GM19193 (cell line): ENCODE results near the gene PSORS1C1.

ENCODE experiments used
- POLR2A ChIP-seq: IDR thresholded peaks from 4 replicates; pipeline ENCODE4 v1.6.1; 2011; ENCODE audit not compliant: insufficient read depth, insufficient read length; ENCODE audit errors: extremely low read depth

The PSORS1C1 gene, protein sequence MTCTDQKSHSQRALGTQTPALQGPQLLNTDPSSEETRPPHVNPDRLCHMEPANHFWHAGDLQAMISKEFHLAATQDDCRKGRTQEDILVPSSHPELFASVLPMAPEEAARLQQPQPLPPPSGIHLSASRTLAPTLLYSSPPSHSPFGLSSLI

DNA sequence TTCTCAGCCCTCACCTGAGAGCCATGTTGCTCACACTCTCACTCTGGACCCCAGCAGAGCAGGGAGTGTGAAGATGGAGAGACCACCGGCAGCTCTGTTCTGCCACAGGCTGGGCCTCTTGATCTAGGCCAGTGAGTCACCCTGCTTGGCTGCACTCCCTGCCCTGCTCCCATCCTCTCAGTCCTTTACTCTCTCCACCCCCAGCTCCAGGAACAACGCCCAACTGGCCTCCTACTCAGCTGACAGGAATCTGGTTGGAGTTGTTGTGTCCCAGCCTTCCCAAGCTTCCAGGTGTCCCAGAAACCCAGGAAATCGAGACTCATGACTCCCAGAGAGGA, at the start of gene PSORS1C1:
PSORS1C1 (plus strand) TSS at position 260 of the 338 bp plus-strand sequence. CDS start 14,833 bp downstream, outside the sequence.
- TF ChIP-seq POLR2A: no peak

DNA sequence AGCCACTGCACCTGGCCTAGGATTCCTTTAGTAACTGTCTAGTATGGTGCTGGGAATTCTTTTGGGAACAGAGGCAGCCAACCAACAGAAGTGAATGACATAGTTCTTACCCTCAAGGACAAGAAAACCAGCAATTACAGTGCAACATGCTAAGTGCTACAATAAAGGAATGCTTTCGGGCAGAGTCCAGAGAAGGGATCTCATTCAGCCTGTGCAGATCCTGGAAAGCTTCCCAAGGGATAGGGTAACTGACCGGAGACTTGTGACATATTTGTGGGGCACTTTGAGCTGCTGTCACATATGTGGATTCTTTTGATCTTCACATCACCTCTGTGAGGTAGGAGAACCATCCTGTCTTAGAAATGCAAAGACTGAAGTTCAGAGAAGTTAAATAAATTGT, 49.0 kb upstream of the PSORS1C1 start:
- no peak for TF ChIP-seq POLR2A

DNA sequence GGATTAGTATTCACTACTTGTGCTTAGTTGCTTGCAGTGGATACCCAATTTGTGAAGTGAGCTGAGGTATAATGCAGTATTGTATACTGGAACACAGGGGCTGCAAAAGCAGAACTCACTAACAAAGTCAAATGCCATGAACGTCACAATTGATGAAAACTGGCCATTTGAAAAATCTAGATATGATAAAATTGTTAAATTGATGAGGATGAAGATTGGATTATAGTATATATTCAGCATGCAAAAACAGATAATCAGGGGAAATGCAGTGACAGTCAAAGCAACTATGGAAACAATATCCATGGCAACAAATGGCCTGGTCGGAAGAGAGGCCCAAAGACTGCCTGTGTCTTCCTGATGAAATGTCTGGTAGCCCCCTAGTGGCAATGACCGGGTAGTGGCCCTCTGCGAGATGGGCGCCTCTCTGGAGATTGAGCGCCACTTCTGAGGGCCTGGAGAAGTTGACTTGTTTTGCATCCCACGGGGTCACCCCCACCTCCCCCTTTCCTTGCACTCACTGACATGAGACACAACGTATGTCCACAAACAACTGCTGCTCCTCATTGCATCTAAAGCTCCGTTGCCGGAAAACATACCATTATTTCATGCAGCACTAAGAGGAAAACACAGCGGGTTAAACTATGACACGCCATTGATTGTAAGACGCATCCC, 45.8 kb upstream of the PSORS1C1 start:
- TF ChIP-seq POLR2A: no peak

DNA sequence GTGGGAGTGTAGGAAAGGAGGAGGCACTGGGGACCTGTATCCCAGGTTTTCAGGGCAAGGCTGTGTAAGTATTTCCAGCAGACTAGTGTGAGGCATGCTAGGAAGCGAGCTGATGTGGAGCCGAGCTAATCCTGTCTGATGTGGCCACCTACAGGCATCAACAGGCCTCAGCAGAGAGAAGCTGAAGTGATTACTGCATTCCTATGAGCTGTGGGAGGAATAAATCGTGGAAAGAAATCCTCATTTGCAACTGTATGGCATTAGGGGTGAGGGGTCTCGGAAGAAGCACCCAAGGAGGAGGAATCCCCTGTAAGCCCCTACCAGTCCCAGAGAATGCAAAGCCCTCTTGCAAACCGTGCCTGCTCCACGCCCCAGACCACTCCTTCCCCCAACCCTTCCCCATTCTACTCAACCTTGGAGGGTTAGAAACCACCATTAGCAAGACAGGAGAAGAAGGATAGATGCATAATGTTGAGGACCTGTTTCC, 43.8 kb upstream of the PSORS1C1 start:
- TF ChIP-seq POLR2A: no peak

DNA sequence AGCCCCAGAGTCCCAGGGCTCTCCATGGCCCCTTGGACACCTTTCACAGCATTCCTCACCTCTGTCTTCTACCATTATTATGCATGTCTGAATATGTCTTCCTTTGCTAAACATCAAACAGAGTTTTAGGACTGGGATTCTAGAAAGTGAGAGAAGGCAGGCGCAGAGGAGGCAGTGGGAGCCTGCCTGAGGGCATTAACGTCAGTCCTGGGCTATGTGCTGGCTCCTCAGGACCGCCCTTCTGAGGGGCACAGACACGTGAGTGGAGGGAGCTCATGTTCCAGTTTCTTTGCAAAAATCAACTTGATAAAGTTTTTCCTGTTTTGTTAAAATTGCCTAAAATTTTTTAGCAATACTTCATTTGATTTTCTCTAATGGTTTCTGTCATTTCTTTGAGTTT, 40.2 kb upstream of the PSORS1C1 start:
- TF ChIP-seq POLR2A: no peak

DNA sequence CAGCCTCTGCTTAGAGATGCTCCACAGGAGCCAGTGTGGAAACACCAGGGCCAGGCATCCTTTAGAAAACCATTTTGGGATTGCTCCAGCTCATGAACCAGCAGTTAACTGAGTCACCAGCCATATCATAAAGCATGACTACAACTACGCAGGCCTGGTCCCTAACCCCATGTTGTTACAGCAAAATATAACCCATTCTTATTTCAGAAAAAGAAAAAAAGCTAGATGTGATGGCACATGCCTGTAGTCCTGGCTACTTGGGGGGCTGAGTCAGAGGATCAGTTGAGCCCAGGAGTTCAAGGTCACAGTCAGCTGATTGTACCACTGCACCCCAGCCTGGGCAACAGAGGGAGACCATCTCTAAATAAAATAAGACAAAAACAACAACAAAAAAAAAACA, 39.1 kb upstream of the PSORS1C1 start:
- TF ChIP-seq POLR2A: no peak

DNA sequence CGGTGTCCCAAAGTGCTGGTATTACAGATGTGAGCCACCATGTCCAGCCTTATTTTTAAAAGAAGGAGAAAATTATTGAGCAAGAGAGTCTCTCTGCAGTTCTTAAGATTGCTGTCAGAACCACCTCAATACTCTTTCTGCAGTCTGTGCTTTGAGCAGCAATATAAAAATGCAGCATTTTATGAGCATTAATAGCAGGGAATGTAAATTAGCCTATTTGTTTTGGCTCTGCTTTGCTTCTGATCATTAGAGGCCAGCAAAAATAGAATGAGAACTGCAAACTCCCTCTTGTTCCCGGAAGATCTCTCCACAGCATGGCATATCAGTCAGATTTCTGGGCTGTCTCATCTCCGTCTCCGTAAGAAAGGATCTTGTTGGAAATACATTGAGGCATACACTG, 38.0 kb upstream of the PSORS1C1 start:
- no peak for TF ChIP-seq POLR2A

DNA sequence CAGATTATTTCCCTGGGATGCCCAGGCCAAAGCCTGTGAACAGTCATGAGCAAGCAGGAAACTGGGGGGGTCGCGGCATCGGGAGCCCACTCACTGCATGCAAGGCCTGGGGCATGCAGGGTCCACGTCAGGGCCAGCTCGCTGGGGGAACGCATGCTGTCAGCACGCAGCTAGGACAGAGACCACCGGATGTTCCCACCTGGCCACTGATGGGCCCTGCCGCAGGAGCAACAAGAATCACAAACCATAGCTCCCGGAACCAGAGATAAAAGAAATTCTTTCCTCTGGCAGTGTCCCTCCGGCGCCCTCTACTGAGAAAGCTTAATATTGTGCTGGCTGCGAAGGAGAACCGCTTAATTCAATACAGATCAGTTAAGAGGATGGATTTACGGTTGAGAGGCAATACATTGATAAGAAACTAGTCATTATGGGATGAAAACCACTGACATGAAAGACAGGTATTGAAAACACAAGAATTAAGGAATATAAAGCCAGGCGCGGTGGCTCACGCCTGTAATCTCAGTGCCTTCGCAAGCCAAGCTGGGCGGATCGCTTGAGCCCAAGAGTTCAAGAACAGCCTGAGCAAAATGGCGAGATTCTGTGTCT, 34.8 kb upstream of the PSORS1C1 start:
- TF ChIP-seq POLR2A: no peak

DNA sequence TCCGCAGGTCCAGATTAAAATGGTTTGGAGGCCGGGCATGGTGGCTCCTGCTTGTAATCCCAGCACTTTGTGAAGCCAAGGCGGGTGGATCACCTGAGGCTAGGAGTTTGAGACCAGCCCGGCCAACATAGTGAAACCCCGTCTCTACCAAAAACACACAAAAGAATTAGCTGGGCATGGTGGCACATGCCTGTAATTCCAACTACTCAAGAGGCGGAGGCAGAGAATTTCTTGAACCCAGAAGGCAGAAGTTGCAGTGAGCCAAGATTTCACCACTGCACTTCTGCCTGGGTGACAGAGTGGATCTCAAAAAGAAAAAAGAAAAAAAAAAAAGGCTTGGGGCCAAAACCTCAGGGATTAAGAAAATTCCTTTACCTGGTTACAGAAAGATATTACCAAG, 32.7 kb upstream of the PSORS1C1 start:
- no peak for TF ChIP-seq POLR2A

DNA sequence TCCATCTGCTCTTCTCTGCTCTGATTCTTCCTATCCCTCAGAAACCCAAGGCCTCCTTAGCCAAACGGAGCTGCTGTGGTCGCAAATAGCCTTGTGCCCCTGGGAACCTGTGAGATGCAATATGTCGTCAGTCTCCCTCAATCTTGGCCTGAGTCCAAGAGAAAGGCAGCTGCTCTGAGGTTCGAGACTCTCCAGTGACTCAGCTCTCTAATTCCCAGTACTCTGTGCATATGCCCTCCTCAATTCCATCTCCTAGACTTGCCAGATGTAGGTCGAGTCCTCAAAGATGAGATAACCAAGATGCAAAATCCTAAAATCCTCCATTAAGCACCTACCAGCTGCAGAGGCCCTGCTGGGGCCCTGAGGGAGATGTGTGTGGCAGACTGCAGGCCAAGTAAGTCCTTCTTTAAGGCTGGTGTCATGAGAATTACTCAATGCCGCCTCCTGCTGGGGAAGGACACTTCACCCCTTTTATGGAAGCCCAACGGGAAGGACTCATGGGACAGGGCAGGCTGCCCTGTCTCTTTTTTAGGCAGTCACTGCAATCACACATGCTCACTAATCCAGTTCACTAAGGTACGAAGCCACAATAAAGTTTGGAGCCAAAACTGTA, 30.8 kb upstream of the PSORS1C1 start:
- no peak for TF ChIP-seq POLR2A

DNA sequence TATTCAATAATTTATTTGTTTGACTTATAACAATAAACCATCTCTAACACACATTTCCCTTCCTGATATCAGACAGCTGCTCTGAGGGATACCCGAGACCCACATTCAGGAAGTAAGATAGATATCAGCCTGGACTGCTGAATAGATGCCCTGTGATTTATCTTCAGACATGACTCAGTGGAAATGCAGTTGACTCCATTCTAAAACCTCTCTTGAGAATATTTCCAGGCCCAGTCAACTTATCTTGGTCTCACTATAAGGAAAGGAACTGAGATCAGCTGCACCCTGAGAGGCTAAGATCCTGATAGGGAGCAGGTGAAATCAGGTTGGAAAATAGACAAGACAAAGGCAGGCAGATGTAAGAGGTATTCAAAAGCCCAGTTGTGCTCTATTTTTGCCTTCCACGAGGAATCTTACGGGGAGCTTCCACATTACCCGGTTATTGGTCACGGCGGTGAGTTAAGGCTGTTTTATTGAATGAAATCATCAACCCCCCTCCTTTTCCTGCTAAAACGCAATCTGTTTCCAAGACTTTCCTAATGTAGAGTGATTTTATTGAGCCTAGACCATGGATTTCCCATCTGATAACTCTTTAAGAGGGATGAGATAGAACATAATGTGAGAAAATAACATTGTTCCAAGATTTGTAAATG, 27.7 kb upstream of the PSORS1C1 start:
- no peak for TF ChIP-seq POLR2A

DNA sequence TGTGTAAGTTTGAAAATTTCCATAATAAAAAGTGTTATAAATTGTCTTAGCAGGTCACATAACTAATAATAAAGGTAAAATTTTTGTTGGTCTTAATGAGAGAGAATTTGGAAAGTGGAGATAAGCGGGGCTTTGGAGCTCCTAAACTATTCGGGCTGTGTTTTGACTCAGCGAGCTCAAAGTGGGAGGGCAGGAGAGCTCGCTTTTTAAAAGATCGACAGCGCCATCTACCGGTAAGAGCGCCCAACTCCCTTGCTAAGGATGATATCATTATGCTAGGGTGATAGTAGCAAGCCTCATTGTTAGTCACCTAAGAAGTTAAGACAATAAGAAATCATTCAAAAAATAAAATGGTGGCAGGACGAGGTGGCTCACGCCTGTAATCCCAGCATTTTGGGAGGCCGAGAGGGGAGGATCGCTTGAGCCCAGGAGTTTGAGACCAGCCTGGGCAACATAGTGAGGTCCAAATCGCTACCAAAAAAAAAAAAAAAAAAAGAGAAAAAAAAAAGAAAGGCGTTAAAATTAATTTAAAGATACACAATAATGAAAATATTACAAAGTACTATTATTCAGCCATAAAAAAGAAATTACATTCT, 27.0 kb upstream of the PSORS1C1 start:
- no peak for TF ChIP-seq POLR2A

DNA sequence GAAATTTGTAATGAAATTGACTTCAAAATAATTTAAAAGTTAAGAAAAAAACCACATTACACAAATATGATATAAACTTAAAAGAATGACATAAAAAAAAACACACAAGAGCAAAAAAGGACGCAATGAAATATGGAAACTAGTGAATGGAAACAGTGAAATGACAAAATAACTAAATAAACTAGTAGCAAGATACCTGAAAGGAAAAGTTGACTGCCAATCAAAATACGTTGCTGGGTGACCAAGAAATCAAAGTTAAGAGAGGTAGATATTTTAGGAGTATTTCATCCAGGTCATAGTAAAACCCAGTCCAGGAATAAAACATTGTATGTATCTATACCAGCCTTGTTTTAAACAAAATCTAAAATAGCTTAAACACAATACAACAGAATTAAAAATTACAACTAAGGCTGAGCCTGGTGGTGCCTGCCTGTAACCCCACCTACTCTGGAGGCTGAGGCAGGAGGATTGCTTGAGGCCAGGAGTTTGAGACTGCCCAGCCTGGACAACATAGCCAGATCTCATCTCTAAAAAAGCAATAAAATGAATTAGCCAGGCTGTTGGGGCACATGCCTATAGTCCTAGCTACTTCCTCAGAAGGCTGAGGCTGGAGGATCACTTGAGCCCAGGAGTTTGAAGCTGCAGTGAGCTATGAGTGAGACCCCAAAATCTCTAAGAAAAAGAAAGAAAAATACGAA, 24.2 kb upstream of the PSORS1C1 start:
- no peak for TF ChIP-seq POLR2A

DNA sequence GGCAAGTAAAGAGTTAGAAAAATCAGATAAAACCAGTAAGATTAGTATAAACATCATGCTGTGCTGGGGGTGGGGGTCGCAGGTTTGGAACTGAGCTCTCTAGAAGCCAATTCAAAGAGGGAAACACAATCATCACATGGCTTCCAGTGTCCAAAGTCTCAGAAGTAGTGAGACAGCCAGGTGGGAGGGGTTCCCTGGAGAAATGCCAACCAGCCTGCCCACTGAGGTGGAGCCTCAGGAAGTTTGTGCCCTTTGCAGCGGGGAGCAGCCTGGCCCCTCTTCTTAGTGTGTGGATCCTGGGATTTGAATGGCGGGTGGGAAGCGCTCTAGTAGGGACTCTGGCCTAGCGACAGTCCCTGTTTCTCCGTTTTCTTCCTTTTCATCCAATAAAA, 23.6 kb upstream of the PSORS1C1 start:
- no peak for TF ChIP-seq POLR2A
